Activated naive CD8-positive, alpha-beta T cell treated with anti-CD3 and anti-CD28 coated beads, Interleukin-2, amount 50 U/mL, for 16 hours (primary cell): ENCODE data around the gene SEMA4F.

Experiments
- DNase-seq: peaks from one replicate; pipeline ENCODE4 v3.0.0-alpha.2; 2020; ENCODE audit warnings: low read depth, low spot score

SEMA4F gene

GRCh38 chr2:74704216-74704615 lies 50.2 kb downstream of the SEMA4F start:
- DNase-seq = no peak

GRCh38 chr2:74706741-74707140 lies 52.7 kb downstream of the SEMA4F start:
- DNase-seq = no peak

- no peak for DNase-seq
These were observed 53.8 kb downstream of the SEMA4F start for GRCh38 chr2:74707837-74708236.

GRCh38 chr2:74708296-74708695 lies 54.2 kb downstream of the SEMA4F start:
- no peak for DNase-seq

GRCh38 chr2:74708883-74709282 lies 54.8 kb downstream of the SEMA4F start:
- DNase-seq = no peak

GRCh38 chr2:74712223-74713053 lies 58.4 kb downstream of the SEMA4F start:
- DNase-seq = no peak

GRCh38 chr2:74714691-74715080 lies 60.6 kb downstream of the SEMA4F start:
- DNase-seq = no peak

GRCh38 chr2:74715081-74715791 lies 61.2 kb downstream of the SEMA4F start:
- peak; percentile 54 for DNase-seq

GRCh38 chr2:74715880-74716279 lies 61.8 kb downstream of the SEMA4F start:
- no peak for DNase-seq

- no peak for DNase-seq
These were observed 65.0 kb downstream of the SEMA4F start for GRCh38 chr2:74719066-74719465.

GRCh38 chr2:74721316-74721715 lies 67.3 kb downstream of the SEMA4F start:
- no peak for DNase-seq

GRCh38 chr2:74724496-74724895 lies 70.4 kb downstream of the SEMA4F start:
- DNase-seq = no peak

GRCh38 chr2:74725287-74725686 lies 71.2 kb downstream of the SEMA4F start:
- no peak for DNase-seq

- DNase-seq = no peak
These were observed 74.8 kb downstream of the SEMA4F start for GRCh38 chr2:74728842-74729241.

GRCh38 chr2:74730530-74730929 lies 76.5 kb downstream of the SEMA4F start:
- no peak for DNase-seq
